Prostate gland (tissue), 2 donors: ENCODE data around the gene SULT4A1.

Source experiments
- POLR2A ChIP-seq: fragments of 450-650 bp; IDR thresholded peaks from one replicate; pipeline ENCODE4 v1.6.1; 2016; ENCODE audit warnings: antibody characterized with exemption, mild to moderate bottlenecking
- POLR2AphosphoS5 ChIP-seq: sonication (generic); formaldehyde crosslinking; IDR thresholded peaks from one replicate; pipeline ENCODE4 v1.6.1; 2017; ENCODE audit warnings: antibody characterized with exemption
- TF ChIP-seq, protein P1 (sequence below), 4 experiments: fragments of 200-600 bp in 2 of 4; fragments of 450-650 bp in 2 of 4; sonication (generic) in 2 of 4; IDR thresholded peaks; 1 replicate in 3 of 4; 2 replicates in 1 of 4; pipeline ENCODE4 v1.5.1; 2016 to 2019; ENCODE audit warnings: antibody characterized with exemption in 4 of 4, mild to moderate bottlenecking in 2 of 4, moderate library complexity in 2 of 4

GRCh38 chr22:43783777-43784176, 78.5 kb downstream of the SULT4A1 start:
- TF ChIP-seq POLR2A (no peak), POLR2AphosphoS5 (no peak)
- TF ChIP-seq, protein P1, sequence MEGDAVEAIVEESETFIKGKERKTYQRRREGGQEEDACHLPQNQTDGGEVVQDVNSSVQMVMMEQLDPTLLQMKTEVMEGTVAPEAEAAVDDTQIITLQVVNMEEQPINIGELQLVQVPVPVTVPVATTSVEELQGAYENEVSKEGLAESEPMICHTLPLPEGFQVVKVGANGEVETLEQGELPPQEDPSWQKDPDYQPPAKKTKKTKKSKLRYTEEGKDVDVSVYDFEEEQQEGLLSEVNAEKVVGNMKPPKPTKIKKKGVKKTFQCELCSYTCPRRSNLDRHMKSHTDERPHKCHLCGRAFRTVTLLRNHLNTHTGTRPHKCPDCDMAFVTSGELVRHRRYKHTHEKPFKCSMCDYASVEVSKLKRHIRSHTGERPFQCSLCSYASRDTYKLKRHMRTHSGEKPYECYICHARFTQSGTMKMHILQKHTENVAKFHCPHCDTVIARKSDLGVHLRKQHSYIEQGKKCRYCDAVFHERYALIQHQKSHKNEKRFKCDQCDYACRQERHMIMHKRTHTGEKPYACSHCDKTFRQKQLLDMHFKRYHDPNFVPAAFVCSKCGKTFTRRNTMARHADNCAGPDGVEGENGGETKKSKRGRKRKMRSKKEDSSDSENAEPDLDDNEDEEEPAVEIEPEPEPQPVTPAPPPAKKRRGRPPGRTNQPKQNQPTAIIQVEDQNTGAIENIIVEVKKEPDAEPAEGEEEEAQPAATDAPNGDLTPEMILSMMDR (IDR thresholded peaks at IDR 0.05) = no peak
